Fibroblast of gingiva (primary cell): ENCODE results near the gene ASB2.

Experiments used
- DNase-seq: peaks from one replicate; pipeline ENCODE4 v3.0.0-alpha.2; 2011; ENCODE audit warnings: low read depth

Gene ASB2

GRCh38 chr14:94001016-94001415 is 24.6 kb upstream of the ASB2 start:
- DNase-seq = no peak

- no peak for DNase-seq
These were observed 23.9 kb upstream of the ASB2 start for GRCh38 chr14:94000267-94000666.

DNA sequence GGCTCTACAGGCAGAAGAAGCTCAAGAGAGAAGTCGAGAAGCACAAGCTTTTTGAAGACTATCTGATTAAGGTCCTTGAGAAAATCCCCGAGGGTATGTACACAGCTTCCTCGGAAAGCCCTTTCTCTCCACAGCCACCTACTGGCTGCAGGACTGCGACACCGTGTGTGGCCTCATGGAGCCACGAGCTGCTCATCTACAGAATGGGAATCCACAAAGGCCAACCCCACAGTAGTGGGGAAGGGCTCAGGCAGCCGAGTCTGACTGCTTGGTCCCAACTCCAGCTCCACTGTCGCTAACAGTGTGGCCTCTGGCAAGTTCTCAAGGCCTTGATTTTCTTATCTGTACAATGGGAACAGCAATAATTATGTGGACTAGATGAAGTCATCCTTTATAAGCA is 23.2 kb upstream of the ASB2 start:
- no peak for DNase-seq

GRCh38 chr14:93998871-93999403 is 22.6 kb upstream of the ASB2 start:
- no peak for DNase-seq

DNA sequence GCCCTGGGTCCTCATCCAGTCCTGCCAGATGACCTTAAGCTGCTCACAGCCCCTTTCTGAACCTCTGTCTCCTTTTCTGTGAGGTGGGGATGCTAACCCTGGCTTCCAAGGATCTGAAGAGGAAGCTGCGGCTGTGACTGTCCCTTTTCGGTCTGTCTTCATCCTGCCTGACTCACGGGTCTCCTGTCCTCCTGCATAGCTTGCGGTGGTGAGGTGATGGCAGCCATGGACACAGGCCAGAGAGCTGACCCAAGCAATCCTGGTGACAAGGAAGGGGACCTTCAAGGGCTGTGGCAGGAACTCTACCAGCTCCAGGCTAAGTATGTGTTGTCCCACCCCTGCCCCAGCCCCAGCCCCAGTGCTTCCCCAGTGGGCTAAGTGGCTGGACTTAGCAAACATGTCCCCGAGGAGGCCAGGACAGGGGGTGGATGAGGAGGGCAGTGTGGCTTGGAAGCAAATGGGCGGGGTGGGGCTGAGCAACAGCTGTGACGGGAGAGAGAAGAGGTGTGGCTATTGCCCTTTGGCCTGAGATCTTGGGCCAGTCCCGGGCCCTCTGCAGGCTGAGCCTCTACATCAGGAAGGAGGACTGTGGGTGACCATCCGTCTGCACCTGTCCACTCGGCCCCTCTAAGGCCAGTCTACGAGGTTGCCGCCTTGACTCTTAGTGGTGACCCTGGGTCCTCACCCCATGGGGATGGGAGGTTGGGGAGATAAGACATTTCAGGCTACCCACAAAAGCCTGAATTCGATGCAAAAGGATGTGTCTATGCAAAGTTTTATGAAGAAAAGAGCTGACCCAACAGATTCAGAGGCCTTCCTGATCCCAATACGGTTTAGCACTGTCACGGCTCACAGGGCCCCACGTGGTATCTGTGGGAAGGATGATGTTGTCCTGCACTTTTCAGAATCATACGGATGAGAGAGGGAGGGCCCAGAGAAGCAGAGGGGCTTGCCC is 21.8 kb upstream of the ASB2 start:
- no peak for DNase-seq

- no peak for DNase-seq
These were observed 20.7 kb upstream of the ASB2 start, which contains the start of gene CCDC197 for GRCh38 chr14:93997082-93997481. TSS of gene CCDC197 (plus strand) at chr14:93997301. CDS start at chr14:93998132, 831 bp downstream.

- no peak for DNase-seq
These were observed 19.8 kb upstream of the ASB2 start for GRCh38 chr14:93996130-93996695.

- DNase-seq = peak; percentile 37
These were observed 18.7 kb upstream of the ASB2 start for GRCh38 chr14:93994919-93995682.

- no peak for DNase-seq
These were observed 17.0 kb upstream of the ASB2 start for GRCh38 chr14:93993382-93993781.

- no peak for DNase-seq
These were observed 15.3 kb upstream of the ASB2 start for GRCh38 chr14:93991649-93992048.

- no peak for DNase-seq
These were observed 14.8 kb upstream of the ASB2 start for GRCh38 chr14:93991212-93991611.

GRCh38 chr14:93989939-93990338 is 13.6 kb upstream of the ASB2 start:
- no peak for DNase-seq

GRCh38 chr14:93987815-93988476 is 11.6 kb upstream of the ASB2 start:
- no peak for DNase-seq

- no peak for DNase-seq
These were observed 11.0 kb upstream of the ASB2 start for GRCh38 chr14:93987376-93987775.

DNA sequence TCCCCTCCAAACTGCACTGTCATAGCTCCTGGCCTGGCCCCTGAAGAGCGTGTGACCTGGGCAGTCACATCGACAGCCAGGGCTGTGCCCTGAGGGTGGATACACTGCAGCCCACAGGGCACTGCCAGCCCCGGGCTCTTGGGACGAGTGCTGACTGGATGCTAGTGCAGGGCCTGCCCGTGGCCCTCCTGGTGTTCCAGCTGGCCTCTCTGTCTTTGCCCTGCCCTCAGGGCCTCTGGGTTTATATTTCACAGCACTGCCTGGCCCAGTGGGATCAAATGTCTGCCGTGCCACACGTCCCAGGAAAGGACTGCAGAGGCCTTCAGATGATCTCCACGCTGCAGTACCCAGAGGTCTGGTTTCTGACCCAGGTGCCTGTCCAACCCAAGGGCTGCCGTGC is 10.6 kb upstream of the ASB2 start:
- DNase-seq = peak; percentile 34

DNA sequence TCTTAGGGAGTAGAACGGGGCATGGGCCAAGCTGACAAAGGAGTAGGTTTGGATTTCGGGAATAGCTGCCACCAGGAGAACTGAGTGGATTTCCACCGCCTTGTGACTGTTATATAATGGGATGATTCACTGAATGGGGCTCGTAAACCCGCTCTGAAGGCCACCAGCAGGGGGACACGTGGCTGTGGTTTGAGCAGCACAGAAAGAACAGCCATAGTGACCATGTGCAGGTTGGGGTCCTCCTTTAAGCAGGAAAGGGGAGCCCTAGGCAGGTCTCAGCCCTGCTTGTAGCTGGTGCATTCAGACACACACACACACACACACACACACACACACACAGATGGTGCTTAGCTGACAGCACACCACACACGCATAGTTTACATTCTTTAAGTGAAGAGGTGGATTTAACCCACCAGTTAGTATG is 8.6 kb upstream of the ASB2 start:
- DNase-seq = peak; percentile 45

DNA sequence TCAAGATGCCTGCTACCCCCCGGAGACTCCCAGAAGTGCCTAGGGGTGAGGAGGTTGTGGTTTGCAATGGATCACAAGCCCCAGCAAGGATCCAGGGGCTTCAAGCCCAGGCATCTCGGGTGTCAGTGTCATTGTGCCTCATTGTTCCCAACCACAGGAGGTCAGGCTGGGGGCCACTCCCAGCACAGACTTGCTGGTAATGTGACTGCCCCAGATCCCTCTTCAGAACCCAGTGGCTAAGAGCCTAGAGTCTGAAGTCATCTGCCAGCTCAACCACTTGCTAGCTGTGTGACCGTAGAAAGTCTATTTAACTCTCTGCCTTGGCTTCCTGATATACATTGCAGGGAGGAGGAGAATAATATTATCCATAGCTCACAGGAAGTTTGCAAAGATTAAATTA is 7.7 kb upstream of the ASB2 start:
- no peak for DNase-seq

DNA sequence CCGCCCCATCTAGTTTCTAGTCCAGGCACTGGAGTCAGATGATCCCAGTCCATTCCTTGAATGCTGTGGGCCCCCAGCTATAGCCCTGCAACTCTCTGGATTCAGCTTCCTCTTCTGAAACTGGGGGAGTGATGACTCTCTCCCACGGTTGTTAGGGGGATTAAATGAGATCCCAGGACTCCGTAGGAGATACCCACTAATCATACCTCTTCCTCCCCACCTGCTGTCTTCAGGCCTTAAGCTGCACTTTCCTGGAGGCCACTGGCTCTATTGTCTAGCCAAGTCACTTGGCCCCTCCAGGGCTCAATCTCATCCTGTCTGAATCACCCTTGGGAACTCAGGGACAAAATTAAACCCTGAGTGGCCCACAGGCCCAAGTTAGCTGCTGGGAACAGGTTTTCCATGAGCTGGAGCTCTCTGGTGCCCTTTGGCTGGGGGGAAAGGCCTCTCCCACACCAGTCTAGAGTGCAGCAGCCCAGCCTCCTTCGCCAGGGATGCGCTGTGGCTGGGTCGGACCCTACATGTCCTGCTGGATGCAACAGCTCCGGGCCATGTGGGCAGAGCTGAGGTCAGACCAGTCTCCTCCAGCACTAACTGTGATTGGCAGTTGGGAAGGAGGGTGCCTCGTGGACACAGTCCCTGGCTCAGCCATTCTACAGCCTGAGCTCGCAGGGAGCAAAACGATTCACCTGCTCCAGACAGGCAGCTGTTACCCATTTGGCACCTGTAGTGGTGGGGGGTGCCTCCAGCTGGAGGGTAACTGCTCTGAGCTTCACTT is 6.0 kb upstream of the ASB2 start:
- no peak for DNase-seq

- DNase-seq = no peak
These were observed 5.2 kb upstream of the ASB2 start for GRCh38 chr14:93981316-93982229.
